HepG2 (cell line): ENCODE data around the gene TJAP1. TPM values are rescaled to one million over a fixed set of nuclear protein-coding genes. Genes with fewer than 3 reads are reported as not detected.
A peak's percentile ranks its signal among the peaks of the same experiment; 100 is the strongest.

ENCODE experiments used
- FOSL2 ChIP-seq: sonication (generic); formaldehyde crosslinking; IDR thresholded peaks from 2 replicates; pipeline ENCODE4 v1.4.0; 2020; ENCODE audit warnings: missing genetic modification reagents
- HOXD1 ChIP-seq: sonication (generic); formaldehyde crosslinking; IDR thresholded peaks from 2 replicates; pipeline ENCODE4 v1.5.0; 2020; ENCODE audit warnings: missing genetic modification reagents
- NFRKB ChIP-seq: fragments of 450-650 bp; IDR thresholded peaks from 2 replicates; pipeline ENCODE4 v1.6.1; 2017
- SYNCRIP ChIP-seq: fragments of 200-400 bp; formaldehyde crosslinking; IDR thresholded peaks from 2 replicates; pipeline ENCODE4 v1.6.1; 2018; ENCODE audit warnings: mild to moderate bottlenecking, low read depth, low read length; ENCODE audit not compliant: insufficient read depth
- ZBTB38 ChIP-seq: sonication (generic); formaldehyde crosslinking; IDR thresholded peaks from 2 replicates; pipeline ENCODE4 v1.5.1; 2020; ENCODE audit warnings: mild to moderate bottlenecking, missing genetic modification reagents
- polyA plus RNA-seq, 8 experiments: library from polyadenylated mRNA; depleted of rRNA in 3 of 8; stranded (reverse) in 7 of 8; unstranded in 1 of 8; fragments of >200 nt; fragmentation: Illumina TruSeq in 4 of 8; extraction: Trizol in 4 of 8; gene quantifications; 2 replicates each; pipeline versions ENCODE4 v1.2.1 to v1.2.3, GENCODE V29; 2011 to 2016; ENCODE audit warnings: low read depth in 4 of 8, missing spikeins in 1 of 8, mixed read lengths in 1 of 8; ENCODE audit not compliant: insufficient read depth in 1 of 8
- total RNA-seq, 5 experiments: library from RNA; depleted of rRNA; stranded (reverse); fragments of >200 nt; fragmentation: Illumina TruSeq; extraction: Trizol; gene quantifications; 2 replicates each; pipeline ENCODE4 v1.2.3, GENCODE V29; 2016; ENCODE audit warnings: low read depth in 1 of 5
- TF ChIP-seq, protein P1 (sequence below): sonication (generic); formaldehyde crosslinking; IDR thresholded peaks from 2 replicates; pipeline ENCODE4 v1.4.0; 2020; ENCODE audit warnings: missing genetic modification reagents, borderline replicate concordance
- TF ChIP-seq, protein P2 (sequence below): sonication (generic); formaldehyde crosslinking; IDR thresholded peaks from 2 replicates; pipeline ENCODE4 v1.4.0; 2020; ENCODE audit warnings: missing genetic modification reagents
- TF ChIP-seq, protein P3 (sequence below): IDR thresholded peaks from 2 replicates; pipeline ENCODE4 v1.6.1; 2012; ENCODE audit warnings: low read depth, low read length, improper control_type of control experiment
- TF ChIP-seq, protein P4 (sequence below): sonication (generic); formaldehyde crosslinking; IDR thresholded peaks from 2 replicates; pipeline ENCODE4 v1.5.1; 2020; ENCODE audit warnings: mild to moderate bottlenecking, missing genetic modification reagents, moderate library complexity
- TF ChIP-seq, protein P5 (sequence below), 2 experiments: sonication (generic) in 1 of 2; formaldehyde crosslinking in 1 of 2; IDR thresholded peaks; 2 replicates each; pipeline versions ENCODE4 v1.4.0 to v1.6.1; 2018 to 2020; ENCODE audit warnings: missing genetic modification reagents in 2 of 2, borderline replicate concordance in 1 of 2, low read depth in 1 of 2, mild to moderate bottlenecking in 1 of 2, missing biosample characterization in 1 of 2
- TF ChIP-seq, protein P6 (sequence below): sonication (generic); formaldehyde crosslinking; IDR thresholded peaks from 2 replicates; pipeline ENCODE4 v1.8.1; 2023; ENCODE audit warnings: missing genetic modification reagents, mild to moderate bottlenecking, borderline replicate concordance

Gene TJAP1
- total and polyA plus RNA-seq, 2 of the 13 experiments (the other 11 are each of a cell fraction or from before 2014, with no cell fraction given): 15.7 to 41.6 TPM

DNA sequence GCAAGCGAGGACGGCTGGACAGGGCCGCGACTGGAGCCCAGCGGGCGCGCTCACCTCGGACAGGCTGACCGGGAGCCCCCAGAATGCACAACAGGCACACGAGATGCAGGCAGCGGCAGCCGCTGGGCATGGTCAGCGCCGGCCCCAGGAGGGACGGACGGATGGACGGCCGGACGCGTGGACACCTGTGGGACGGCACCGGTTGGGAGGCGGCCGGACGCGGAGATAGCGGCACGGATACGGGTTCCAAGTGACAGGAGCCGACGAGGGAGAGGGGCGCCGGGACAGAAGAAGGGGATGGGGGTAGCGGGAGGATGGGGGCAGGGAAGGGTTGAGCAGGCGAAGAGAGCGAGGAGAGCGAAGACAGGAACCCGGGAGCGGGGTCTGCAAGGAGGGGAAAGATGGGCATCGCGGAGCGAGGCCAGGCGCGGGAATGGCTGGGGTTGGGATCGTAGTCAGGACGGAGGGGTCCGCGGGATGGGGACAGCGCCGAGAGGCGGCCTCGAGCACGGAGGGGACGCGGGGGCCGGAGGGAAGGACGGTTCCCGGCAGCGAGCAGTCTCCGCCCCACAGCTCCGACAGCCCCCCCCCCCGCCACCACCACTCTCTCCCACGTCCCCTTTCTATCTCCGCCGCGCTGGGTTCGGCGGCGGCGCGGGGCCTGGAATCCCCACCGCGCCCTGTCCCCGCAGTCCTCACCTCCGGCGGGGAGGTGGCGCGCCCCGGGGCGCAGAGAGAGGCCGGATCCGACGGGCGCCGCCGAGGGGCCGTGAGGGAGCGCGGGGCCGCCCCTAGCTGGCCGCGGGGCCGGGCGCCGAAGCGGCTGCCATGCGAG is 22.5 kb upstream of the TJAP1 start (continued):
- TF ChIP-seq, protein P1, sequence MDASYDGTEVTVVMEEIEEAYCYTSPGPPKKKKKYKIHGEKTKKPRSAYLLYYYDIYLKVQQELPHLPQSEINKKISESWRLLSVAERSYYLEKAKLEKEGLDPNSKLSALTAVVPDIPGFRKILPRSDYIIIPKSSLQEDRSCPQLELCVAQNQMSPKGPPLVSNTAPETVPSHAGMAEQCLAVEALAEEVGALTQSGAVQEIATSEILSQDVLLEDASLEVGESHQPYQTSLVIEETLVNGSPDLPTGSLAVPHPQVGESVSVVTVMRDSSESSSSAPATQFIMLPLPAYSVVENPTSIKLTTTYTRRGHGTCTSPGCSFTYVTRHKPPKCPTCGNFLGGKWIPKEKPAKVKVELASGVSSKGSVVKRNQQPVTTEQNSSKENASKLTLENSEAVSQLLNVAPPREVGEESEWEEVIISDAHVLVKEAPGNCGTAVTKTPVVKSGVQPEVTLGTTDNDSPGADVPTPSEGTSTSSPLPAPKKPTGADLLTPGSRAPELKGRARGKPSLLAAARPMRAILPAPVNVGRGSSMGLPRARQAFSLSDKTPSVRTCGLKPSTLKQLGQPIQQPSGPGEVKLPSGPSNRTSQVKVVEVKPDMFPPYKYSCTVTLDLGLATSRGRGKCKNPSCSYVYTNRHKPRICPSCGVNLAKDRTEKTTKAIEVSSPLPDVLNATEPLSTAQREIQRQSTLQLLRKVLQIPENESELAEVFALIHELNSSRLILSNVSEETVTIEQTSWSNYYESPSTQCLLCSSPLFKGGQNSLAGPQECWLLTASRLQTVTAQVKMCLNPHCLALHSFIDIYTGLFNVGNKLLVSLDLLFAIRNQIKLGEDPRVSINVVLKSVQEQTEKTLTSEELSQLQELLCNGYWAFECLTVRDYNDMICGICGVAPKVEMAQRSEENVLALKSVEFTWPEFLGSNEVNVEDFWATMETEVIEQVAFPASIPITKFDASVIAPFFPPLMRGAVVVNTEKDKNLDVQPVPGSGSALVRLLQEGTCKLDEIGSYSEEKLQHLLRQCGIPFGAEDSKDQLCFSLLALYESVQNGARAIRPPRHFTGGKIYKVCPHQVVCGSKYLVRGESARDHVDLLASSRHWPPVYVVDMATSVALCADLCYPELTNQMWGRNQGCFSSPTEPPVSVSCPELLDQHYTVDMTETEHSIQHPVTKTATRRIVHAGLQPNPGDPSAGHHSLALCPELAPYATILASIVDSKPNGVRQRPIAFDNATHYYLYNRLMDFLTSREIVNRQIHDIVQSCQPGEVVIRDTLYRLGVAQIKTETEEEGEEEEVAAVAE (CRISPR knock-in tag): peak; percentile 70; the same call in 1 of the 2 replicates
- TF ChIP-seq HOXD1 (no peak; the same call in 1 of the 2 replicates), SYNCRIP (no peak), ZBTB38 (0 out of 2 replicates have a peak, but pooled peaks have one; percentile 81), NFRKB (no peak), FOSL2 (CRISPR knock-in tag) (peak; percentile 56)
- TF ChIP-seq, protein P2, sequence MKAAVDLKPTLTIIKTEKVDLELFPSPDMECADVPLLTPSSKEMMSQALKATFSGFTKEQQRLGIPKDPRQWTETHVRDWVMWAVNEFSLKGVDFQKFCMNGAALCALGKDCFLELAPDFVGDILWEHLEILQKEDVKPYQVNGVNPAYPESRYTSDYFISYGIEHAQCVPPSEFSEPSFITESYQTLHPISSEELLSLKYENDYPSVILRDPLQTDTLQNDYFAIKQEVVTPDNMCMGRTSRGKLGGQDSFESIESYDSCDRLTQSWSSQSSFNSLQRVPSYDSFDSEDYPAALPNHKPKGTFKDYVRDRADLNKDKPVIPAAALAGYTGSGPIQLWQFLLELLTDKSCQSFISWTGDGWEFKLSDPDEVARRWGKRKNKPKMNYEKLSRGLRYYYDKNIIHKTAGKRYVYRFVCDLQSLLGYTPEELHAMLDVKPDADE: no peak
- TF ChIP-seq, protein P3, sequence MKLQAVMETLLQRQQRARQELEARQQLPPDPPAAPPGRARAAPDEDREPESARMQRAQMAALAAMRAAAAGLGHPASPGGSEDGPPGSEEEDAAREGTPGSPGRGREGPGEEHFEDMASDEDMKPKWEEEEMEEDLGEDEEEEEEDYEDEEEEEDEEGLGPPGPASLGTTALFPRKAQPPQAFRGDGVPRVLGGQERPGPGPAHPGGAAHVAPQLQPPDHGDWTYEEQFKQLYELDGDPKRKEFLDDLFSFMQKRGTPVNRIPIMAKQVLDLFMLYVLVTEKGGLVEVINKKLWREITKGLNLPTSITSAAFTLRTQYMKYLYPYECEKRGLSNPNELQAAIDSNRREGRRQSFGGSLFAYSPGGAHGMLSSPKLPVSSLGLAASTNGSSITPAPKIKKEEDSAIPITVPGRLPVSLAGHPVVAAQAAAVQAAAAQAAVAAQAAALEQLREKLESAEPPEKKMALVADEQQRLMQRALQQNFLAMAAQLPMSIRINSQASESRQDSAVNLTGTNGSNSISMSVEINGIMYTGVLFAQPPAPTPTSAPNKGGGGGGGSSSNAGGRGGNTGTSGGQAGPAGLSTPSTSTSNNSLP: no peak
- TF ChIP-seq, protein P4, sequence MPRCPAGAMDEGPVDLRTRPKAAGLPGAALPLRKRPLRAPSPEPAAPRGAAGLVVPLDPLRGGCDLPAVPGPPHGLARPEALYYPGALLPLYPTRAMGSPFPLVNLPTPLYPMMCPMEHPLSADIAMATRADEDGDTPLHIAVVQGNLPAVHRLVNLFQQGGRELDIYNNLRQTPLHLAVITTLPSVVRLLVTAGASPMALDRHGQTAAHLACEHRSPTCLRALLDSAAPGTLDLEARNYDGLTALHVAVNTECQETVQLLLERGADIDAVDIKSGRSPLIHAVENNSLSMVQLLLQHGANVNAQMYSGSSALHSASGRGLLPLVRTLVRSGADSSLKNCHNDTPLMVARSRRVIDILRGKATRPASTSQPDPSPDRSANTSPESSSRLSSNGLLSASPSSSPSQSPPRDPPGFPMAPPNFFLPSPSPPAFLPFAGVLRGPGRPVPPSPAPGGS: peak; percentile 68
- TF ChIP-seq, protein P5, sequence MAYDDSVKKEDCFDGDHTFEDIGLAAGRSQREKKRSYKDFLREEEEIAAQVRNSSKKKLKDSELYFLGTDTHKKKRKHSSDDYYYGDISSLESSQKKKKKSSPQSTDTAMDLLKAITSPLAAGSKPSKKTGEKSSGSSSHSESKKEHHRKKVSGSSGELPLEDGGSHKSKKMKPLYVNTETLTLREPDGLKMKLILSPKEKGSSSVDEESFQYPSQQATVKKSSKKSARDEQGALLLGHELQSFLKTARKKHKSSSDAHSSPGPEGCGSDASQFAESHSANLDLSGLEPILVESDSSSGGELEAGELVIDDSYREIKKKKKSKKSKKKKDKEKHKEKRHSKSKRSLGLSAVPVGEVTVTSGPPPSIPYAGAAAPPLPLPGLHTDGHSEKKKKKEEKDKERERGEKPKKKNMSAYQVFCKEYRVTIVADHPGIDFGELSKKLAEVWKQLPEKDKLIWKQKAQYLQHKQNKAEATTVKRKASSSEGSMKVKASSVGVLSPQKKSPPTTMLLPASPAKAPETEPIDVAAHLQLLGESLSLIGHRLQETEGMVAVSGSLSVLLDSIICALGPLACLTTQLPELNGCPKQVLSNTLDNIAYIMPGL (CRISPR knock-in tag; IDR thresholded peaks at IDR 0.05; ENCODE audit: borderline replicate concordance in 1 of 2, low read depth in 1 of 2): peak; percentile 85 to 93
- TF ChIP-seq, protein P6, sequence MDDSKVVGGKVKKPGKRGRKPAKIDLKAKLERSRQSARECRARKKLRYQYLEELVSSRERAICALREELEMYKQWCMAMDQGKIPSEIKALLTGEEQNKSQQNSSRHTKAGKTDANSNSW (CRISPR knock-in tag): 0 out of 2 replicates have a peak, but pooled peaks have one; percentile 69
